ENCODE measurements around the gene BRIP1.
"Not testable (repeated sequence)": the region's sequence is repeated elsewhere in the genome, so short reads cannot be mapped to it uniquely, and the experiment has no call there.

Gene BRIP1

GRCh38 chr17:61755078-61755477 lies 108.2 kb downstream of the BRIP1 start:
- DNase-seq = no peak

GRCh38 chr17:61754124-61754523 lies 109.2 kb downstream of the BRIP1 start:
- no peak for DNase-seq

GRCh38 chr17:61753696-61754095 lies 109.6 kb downstream of the BRIP1 start:
- DNase-seq = no peak

DNA sequence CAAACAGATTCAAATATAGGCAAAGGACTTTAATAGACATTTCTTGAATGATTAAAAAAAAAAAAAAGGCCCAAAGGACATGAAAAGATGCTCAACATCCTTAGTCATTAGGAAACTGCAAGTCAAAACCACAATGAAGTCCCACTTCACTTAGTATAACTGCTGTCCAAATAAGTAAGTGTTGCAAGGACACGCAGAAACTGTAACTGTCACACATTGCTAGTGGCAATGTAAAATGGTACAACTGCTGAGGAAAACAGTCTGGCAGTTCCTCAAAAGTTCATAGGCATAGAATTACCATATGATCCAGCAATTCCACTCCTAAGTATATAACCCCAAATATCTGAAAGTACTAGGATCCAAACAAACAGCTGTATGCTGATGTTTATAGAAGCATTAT lies 112.7 kb downstream of the BRIP1 start:
- DNase-seq = no peak

GRCh38 chr17:61749823-61750404 lies 113.4 kb downstream of the BRIP1 start:
- no peak for DNase-seq

- no peak for DNase-seq
Measured at GRCh38 chr17:61746248-61746985, 116.9 kb downstream of the BRIP1 start.

GRCh38 chr17:61744804-61745203 lies 118.5 kb downstream of the BRIP1 start:
- no peak for DNase-seq

GRCh38 chr17:61744252-61744651 lies 119.1 kb downstream of the BRIP1 start:
- no peak for DNase-seq

GRCh38 chr17:61743766-61744165 lies 119.6 kb downstream of the BRIP1 start:
- no peak for DNase-seq

DNA sequence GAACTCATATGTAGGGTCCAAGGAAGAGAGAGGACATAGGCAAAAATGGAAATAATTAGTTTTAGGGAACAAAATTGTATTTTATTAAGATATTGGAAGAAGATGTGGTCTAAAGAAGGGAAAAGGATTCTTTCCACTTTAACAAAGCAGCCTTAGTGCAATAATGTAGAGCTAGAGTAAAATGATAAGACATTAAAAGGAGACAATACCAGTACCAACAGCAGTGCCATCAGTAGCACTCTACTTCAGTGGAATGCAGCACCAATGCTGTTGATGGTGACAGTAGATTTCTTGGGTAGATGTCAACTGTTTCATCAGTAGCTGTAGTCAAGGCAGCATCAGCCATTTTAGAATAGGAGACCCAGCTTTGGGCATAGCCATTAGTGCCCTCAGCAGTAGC lies 124.3 kb downstream of the BRIP1 start:
- no peak for DNase-seq

- no peak for DNase-seq
Measured at GRCh38 chr17:61738249-61738648, 125.1 kb downstream of the BRIP1 start.

GRCh38 chr17:61737820-61738219 lies 125.5 kb downstream of the BRIP1 start:
- no peak for DNase-seq

GRCh38 chr17:61736438-61736837 lies 126.9 kb downstream of the BRIP1 start:
- DNase-seq = no peak

DNA sequence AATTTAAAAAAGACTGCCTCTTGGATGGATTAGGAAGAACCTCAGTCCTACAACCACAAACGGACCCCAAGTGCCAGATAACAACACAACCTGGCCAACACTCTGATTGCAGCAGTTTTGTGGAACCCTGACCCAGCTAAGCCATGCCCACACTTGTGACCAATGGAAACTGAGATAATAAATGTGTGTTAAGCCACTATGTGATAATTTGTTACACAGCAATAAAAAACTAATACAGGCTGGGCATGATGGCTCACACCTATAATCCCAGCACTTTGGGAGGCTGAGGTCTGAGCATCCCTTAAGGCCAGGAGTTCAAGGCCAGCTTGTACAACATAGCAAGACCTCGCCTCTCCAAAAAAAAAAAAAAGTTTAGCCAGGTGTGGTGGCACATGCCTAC lies 127.5 kb downstream of the BRIP1 start:
- no peak for DNase-seq

DNA sequence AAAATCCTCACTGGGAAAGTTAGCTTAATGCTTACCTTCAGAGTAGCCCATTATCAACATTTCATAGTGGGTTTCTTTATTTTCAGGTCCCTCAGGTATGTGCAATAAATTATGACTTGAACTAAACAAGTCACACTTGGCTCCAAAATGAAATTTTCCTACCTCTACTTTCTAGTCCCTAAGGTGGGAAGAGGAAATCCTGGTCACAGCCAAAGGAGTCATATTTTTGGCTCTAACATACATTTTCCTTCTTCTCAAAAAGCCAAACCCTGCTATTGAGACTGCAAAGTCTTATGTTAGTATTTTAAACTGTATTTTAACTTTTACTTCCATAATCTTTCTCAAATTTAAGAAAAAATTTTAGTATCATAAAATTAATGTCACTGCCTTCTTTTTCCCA lies 128.9 kb downstream of the BRIP1 start:
- no peak for DNase-seq

- no peak for DNase-seq
Measured at GRCh38 chr17:61734012-61734411, 129.3 kb downstream of the BRIP1 start.

DNA sequence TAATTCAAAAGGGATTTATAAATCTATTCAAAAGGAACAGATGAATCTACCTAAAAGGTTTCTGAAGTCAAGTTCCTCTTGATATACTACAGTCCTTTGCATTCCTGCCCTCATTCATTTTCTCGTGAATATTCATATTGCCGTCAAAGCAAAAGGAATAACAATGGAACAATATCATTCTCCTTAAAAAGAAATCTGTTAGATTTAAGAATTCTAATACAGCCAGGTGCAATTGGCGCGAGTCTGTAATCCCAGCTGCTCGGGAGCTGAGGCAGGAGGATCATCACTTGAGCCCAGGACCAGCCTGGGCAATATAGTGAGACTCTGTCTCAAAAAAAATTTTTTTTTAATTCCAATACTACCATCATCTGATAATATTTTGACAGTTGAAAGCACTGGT lies 130.3 kb downstream of the BRIP1 start:
- DNase-seq = no peak

- DNase-seq = no peak
Measured at GRCh38 chr17:61732169-61732568, 131.2 kb downstream of the BRIP1 start.

DNA sequence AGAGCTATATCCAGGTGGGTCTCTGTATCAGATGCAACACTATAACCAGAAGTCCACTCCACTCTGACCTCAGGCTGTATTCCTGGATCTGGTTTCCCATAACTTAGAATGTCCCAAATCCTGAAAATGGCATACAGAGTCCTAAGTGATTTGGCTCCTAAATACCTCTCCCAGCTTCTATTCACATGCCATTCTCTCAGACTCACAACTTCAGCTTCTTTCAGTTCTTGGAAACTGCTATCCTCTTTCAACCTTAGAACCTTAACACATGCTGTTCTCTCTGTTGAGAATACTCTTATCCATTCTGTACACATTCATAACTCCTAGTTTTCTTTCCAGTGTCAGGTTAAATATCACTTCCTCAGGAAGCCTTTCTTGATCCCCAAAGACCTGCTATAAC lies 132.0 kb downstream of the BRIP1 start:
- DNase-seq = no peak

DNA sequence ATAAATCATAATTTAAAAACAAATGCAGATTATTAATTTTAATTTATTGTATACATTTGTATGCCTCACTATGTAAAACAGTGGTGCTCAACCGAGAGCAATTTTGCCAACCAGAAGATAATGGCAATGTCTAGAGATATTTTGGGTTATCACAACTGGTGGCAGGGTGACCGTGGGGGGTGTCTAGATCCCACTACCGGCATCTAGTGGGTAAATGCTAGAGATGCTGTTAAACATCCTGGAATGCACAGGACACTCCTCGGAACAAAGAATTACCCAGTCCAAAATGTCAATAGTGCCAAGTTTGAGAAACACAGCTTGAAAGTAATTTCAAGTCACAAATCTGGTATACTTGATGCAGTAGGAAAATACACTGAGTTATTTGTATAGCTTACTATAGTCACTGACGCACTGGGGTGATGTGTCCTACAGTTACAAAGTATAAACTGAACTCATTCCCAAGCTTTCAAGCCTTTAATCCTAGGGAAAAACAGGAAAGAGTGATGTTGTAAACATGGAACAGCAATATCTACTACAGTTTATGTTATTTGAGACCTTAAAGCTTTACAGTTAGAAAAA lies 133.5 kb downstream of the BRIP1 start:
- no peak for DNase-seq

- no peak for DNase-seq
Measured at GRCh38 chr17:61728297-61728836, 135.0 kb downstream of the BRIP1 start.

DNA sequence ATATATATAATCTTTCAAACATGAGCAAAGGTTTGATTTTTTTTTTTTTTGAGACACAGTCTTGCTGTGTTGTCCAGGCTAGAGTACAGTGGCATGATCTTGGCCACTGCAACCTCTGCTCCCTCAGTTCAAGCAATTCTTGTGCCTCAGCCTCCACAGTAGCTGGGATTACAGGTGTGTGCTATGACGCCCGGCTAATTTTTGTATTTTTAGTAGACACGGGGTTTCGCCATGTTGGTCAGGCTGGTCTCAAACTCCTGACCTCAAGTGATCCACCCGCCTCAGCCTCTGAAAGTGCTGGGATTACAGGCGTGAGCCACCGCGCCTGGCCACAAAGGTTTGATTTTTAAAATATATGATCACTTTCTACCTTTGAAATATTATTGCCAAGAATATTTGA lies 135.5 kb downstream of the BRIP1 start:
- not testable (repeated sequence) for DNase-seq

- DNase-seq = no peak
Measured at GRCh38 chr17:61726977-61727376, 136.4 kb downstream of the BRIP1 start.

DNA sequence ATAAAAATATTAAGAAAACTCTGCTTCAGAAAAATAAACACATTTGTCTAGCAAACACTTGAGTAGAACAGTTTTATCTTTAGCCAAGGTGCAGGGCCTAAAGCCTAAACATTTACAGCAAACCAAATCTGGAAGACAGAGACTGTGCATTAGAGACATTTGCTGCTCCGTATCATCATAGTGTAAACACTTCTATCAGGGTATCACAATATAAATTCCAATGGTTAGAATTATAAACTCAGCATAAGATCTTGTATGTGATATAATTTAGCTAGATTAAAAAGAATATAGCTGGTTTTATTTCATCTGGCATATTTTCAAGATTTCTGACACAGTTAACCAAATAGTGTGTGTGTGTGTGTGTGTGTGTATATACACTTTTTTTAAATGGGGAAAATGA lies 138.6 kb downstream of the BRIP1 start:
- DNase-seq = no peak
